CD4-positive, alpha-beta T cell treated with Interferon alpha-2 for 1 hour (primary cell): ENCODE measurements around the gene PGRMC1.
A peak's percentile ranks its signal among the peaks of the same experiment; 100 is the strongest.
"Not testable (repeated sequence)": the region's sequence is repeated elsewhere in the genome, so short reads cannot be mapped to it uniquely, and the experiment has no call there.

ENCODE experiments used
- DNase-seq, 2 donors: peaks; one replicate each; pipeline ENCODE4 v3.0.0-alpha.2; 2020 to 2022

PGRMC1 gene

DNA sequence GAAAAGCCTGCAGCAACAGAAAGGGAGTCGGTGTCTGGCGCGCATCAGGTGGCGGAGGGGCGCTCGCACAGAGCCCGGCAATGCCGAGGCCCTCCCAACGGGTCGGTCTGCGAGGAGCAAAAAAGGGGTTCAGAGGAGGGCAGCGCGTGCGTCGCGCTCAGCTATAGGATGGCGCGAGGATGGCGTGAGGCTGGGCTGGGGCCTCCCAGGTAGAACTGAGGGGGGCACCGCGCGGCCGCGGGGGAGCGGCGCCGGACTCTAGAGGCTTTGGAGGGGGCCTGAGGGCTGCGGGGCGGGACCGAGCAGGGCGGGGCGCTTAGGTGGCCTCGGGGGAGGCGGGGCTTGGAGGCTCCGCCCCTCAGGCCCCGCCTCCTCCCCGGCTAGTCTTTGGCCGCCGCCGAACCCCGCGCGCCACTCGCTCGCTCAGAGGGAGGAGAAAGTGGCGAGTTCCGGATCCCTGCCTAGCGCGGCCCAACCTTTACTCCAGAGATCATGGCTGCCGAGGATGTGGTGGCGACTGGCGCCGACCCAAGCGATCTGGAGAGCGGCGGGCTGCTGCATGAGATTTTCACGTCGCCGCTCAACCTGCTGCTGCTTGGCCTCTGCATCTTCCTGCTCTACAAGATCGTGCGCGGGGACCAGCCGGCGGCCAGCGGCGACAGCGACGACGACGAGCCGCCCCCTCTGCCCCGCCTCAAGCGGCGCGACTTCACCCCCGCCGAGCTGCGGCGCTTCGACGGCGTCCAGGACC is at the start of gene PGRMC1:
Gene PGRMC1 (plus strand): TSS at position 414 of the 751 bp plus-strand sequence. CDS start 79 bp downstream, at position 493.
- DNase-seq: peak; percentile 79 to 86

DNA sequence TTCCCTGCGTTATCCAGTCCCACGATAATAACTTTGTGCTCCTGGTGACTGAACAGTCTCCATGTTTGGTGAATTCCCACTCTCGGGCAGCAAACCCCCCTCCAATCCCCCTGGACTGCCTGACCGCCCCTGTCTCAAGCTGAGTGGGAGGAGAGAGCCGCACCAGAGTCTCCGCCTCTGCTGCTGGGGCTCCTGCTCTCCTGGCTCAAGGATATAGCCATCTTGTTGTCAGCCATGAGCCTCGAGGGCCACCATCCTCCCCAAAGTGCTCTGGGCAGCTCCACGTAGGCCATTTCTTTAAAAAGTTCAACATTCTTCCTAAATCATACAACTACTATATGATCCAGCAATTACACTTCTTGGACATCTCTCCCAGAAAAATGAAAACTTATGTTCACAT is 49.3 kb upstream of the PGRMC1 start:
- DNase-seq: no peak

DNA sequence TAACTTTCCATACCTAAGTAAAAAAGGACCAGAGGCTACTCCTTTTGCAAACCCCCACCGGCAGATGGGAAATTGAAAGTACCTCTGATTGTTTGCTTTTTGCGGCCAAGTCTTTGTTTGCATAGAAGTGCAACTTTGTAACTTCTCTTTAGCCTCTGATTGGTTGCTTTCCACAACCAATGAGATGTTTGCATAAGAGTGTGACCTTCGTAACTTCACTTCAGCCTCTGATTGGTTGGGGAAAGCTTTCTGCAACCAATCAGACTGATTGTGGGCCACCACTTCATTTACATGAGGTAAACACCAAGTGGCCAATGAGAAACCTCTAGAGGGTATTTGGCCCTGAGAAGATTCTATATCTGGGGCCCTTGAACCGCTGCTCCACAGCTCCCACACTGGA is 48.8 kb upstream of the PGRMC1 start:
- no peak for DNase-seq

DNA sequence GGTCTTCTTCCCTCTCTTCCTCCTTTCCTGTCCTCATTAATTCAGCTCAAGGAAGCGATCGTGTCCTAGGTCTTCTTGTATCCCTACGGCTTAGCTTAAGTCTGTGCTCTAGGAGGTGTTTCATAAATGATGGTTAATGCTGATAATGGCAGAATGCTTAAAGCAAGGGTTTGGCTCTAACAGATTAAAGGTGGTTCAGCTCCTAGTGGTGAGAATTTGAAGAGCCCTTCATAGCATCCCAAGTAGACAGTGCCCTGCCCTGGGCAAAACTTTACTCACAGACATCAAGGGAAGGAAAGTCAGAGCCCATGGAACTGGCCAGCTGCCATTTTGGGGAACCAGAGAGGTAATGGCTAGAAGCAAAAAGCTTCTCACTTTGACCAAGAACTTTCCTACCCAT is 47.0 kb upstream of the PGRMC1 start:
- no peak for DNase-seq

DNA sequence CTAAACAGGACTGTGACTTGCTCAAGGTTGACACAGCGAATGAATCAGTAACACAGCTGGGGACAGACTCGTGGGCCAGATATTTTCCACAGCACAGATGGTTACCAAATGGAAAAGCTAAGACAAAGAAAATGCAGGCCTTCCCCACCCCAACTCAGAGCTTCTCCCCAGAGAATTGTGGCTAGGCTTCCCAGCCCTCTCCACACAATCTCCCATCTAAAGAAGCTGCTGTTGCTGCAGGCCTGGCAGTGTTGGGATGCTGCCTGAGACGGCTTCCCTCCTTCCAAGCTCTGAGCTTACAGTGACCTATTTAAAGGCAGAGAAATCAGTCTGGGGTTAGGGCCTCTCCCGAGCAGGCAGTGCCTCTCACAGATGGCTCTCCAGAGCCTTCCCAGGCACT is 46.5 kb upstream of the PGRMC1 start:
- no peak for DNase-seq

DNA sequence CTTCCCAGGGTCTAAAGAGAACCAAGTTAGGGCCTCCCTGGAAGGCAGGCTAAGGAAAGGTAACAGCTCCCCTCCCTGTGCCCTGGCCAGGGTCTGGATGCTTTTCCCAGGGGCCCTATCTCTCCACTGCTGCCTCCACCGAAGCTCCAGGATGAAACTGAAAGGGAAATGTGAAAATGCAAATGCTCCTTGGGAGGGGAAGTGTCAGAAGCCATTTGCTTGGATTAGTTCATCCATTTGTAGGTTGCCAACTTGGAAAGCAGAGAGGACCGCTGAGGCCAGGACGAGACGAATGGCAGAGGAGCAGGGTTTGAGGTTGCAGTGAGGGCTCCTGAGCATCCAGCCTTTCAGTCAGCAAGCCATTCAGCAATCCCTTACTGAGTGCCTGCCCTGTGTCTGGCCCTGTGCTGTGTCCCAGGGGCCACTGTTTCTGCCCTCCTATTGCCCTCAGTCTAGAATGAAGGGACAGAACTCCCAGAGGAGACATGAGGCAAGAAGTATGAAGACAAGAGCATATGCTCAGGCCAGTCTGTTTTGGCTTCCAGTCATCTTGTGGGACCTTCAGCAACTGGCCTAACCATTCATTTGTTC is 45.9 kb upstream of the PGRMC1 start:
- DNase-seq: no peak

DNA sequence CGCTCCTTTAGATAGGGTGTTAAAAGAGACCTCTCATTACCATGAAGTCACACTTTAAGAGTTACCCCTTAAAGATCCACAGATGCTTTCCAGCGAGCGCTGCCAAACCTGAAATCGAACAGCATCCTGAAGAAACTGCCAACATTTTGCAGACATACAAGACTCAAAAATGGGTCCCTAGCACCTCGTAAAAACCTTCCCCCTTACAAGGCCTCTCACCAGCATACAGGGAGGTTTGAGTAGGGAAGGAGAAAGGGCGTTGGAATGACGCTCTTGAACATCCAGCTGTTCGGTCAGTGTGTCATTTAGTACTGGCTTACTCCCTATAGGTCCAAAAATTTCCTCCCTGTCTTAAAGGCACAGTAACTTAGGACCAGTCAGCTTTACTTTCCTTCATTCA is 45.3 kb upstream of the PGRMC1 start:
- no peak for DNase-seq

DNA sequence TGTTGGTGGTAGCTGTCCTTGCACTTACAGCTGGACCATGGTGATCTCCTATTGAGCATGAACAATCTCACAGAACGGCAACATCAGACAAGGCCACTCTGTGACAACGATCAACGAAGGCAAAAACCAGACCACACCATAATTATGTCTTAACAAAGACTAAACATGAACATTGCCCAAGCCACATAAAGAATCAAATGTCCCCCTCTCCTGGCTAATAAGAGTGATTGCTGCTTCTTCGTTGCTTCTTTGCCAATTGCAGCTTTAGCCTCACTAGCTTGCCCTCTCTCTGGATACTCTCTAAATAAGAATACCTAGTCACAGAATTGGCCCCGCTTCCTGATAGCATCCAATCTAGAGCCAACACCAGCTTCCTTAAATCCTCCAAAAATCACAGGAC is 41.5 kb upstream of the PGRMC1 start:
- DNase-seq: no peak

DNA sequence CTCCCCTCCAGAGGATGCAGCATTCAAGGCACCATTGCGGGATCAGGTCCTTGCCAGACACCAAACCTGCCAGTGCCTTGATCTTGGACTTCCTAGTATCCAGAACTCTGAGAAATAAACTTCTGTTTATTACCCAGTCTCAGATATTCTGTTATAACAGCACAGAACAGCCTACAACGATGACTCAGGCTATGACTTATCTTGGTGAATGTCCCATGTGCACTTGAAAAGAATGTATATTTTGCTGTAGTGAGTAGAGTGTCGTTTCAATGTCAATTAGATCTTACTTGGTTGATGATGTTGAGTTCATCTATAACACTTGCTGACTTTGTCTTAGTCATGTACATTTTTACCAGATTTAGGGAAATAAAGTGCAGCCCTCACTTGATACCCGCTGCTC is 34.5 kb upstream of the PGRMC1 start:
- DNase-seq: no peak

DNA sequence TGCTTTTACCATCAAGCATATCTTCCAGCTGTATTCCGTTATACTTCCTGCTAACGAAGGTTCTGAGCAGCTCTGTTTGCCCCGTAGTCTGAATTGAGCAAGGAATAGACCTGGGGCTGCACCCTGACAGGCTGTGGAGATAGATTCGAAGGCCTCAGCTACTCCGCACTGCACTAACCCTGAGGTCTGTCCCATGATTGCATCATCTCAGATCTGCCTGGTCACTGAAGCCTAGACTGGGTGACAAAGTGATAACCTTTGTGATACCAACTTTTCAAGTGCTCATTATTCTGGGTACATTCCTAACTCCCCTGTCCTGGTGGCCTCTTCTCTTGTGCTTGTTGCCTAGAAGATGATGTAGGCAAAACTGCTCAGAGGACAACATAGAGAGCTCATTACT is 29.9 kb upstream of the PGRMC1 start:
- no peak for DNase-seq

DNA sequence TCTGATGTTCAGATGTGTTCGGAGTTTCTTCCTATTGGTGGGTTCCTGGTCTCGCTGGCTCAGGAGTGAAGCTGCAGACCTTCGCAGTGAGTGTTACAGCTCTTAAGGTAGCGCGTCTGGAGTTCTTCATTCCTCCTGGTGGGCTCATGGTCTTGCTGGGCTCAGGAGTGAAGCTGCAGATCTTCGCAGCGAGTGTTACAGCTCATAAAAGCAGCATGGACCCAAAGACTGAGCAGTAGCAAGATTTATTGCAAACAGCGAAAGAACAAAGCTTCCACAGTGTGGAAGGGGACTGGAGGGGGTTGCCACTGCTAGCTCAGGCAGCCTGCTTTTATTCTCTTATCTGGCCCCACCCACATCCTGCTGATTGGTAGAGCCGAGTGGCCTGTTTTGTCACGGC is 28.6 kb upstream of the PGRMC1 start:
- DNase-seq: not testable (repeated sequence)

DNA sequence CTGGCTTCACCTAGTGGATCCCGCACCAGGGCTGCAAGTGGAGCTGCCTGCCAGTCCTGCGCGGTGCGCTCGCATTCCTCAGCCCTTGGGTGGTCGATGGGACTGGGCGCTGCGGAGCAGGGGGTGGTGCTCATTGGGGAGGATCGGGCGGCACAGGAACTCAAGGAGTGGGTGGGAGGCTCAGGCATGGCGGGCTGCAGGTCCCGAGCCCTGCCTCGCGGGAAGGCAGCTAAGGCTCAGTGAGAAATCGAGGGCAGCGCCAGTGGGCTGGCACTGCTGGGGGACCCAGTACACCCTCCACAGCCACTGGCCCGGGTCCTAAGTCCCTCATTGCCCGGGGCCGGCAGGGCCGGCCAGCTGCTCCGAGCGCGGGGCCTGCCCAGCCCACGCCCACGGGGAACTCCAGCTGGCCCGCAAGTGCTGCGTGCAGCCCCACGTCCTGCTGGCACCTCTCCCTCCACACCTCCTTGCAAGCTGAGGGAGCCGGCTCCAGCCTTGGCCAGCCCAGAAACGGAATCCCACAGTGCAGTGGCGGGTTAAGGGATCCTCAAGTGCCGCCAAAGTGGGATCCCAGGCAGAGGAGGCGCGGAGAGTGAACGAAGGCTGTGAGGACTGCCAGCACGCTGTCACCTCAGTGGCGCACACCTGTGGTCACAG is 27.6 kb upstream of the PGRMC1 start:
- DNase-seq: no peak

DNA sequence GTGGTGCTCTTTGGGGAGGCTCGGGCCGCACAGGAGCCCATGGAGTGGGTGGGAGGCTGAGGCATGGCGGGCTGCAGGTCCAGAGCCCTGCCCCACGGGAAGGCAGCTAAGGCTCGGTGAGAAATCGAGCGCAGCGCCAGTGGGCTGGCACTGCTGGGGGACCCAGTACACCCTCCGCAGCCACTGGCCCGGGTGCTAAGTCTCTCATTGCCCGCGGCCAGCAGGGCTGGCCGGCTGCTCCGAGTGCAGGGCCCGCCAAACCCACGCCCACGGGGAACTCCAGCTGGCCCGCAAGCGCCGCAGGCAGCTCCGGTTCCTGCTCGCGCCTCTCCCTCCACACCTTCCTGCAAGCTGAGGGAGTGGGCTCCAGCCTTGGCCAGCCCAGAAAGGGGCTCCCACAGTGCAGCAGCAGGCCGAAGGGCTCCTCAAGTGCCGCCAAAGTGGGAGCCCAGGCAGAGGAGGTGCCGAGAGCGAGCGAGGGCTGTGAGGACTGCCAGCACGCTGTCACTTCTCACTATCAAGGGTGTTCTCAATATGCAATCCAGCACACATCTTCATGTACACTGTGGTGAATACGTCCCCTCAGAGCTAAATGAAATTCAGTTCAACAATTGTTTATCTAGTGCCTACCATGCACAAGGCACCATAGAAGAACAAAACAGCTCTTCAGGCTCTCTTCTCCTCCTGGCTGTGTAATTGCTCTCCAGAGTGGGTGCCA is 25.0 kb upstream of the PGRMC1 start:
- not testable (repeated sequence) for DNase-seq

DNA sequence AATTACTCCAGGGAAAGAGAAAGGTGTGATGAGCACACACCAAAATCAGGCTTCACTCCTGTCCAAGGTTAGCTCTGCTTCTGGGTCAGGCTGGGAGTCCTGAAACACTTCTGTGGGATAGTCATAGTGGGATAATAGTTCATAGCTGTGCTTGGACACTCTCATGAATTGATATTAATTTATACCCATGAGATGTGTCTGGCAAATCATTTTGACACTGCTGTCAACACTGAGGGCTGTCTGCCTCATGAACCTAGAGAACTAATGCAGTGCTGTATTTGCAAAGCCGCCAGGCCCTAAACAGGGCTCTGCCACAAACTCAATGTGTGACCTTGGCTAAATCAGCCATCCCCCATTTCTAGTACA is 24.5 kb upstream of the PGRMC1 start:
- no peak for DNase-seq

DNA sequence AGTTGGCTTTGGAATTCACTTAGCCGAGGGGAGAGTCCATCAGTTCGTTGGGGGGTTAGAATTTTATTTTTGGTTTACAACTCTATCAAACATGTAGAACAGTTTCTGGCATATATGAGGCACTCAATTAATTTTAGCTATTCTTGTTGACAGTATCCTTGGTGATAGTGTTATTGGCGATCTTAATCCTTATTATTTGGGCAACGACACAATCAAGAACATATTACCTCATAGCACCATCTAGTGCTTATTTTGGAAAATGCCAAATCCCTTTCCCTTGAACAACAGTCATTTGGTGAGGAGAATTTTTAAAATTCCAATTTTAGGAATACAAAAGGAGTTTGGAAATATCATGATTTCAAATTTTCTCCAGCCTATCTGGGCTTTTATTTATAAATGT is 17.9 kb upstream of the PGRMC1 start:
- DNase-seq: no peak

DNA sequence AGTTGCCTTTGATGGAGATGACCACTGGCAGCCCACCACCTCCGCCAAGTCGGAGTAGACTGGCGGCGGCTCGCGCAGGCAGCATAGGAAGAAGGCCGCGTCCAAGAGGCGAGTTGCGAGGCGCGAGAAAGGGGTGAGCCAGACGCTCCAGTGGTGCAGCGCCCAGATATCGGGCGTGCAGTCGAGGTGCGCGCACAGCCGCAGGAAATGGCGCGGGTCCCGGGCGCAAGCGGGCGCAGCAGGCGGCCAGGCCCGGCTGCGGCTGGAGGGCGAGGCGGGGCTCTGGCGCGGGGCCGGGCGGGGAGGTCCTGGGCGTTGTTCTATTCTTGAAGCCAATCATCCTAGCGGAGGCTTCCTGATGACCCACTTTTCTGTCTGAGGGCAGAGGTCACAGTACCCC is 13.2 kb upstream of the PGRMC1 start:
- no peak for DNase-seq

DNA sequence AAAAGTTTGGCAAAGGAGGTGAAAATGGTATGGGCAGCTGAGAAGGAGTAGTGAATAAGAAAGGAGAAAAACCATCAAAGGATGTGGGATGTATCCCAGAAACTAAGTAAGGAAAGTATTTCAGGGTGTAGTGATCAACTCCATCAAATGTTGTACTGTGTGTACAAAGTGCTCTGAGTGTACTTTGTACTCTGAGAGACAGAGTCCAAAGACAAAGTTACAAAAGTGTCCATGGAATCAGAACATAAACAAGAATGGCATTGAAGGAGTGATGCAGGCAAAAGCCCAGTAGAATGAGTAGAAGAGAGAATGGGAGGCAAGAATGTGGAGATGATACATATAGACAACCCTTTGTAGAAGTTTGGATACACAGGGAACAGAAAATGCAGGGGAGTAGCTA is 12.3 kb upstream of the PGRMC1 start:
- no peak for DNase-seq

DNA sequence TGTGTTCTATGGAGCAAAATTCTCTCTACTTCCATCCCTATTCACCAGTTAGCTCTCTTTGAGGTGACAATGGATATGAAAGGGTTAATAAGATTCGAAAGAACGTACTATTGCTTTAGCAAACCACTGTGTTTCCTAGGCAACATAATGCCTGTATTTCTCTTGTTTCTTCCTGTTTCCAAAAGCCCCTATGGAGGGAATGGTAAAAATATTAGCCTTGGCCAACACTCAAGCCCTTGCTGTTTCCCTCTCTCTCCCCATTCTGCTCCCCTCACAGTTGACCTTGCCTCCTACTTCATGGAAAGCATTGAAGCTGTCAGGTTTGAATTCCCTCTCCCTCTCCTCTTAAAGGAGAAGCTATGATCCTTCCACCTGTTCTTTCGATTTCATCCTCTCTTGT is 9.6 kb upstream of the PGRMC1 start:
- no peak for DNase-seq

DNA sequence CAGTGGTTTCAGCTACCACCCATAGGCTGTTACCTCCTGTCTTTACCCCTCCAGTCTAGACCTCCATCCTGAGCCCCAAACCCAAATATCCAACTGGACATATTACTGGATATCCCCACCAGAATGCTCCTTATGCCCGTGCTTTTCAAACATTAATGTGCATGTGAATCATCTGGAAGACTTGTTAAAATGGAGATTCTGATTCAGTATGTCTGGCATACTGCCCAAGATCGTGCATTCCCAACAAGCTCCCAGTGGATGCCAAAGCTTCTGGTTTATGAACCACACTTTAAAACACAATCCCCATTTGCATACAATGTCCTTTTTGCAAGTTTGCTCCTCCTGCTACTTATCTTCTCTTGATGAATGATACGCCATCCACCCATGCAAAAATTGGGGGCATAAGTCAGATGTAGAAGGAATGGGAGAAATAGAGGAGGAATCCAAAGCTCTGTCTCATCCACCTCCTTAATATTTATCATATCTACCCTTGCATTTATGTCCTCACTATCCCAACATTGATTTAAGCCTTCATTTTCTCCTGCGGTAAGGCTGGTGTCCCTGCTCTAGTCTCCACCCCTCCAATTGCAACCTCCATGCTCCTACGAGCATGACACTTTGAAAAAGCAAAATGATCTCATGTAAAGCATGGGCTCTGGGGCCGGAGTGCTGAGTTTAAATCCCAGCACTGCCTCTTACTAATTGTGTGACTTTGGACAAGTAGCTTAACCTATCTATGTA is 7.4 kb upstream of the PGRMC1 start:
- no peak for DNase-seq

DNA sequence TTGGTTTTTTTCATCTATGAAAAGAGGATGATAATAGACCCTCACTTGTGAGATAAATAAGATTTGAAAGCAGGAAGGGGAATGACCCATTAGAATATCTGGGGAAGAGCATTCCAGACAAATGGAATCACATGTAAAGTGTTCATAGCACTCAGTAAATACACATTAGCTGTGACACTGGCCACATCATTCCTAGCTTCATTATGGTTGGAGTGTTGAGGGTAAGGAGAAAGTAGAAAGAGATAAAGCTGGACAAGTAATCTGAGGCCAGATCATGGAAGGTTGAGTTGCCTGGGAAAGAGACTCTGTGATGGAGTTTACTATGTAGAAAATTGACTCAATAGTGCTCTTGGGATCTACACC is 6.9 kb upstream of the PGRMC1 start:
- no peak for DNase-seq

DNA sequence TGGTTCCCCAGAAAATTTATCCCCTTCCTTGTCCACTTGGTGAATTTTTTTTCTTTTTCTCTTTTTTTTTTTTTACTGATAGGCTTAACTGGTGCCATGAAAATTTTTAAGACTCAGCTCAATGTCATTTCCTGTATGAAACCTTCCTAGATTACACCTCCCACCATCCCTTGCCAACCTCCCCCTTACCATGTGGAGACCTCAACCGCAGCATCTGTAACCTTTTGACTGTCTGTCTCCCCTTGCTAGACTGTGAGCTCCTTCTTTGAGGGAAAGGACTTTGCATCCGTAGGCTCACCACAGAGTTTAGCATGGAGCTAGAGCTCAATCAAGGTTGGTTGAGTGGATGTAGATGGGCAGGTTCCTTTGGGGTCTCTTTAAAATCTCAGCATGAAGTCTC is 5.2 kb upstream of the PGRMC1 start:
- DNase-seq: no peak

DNA sequence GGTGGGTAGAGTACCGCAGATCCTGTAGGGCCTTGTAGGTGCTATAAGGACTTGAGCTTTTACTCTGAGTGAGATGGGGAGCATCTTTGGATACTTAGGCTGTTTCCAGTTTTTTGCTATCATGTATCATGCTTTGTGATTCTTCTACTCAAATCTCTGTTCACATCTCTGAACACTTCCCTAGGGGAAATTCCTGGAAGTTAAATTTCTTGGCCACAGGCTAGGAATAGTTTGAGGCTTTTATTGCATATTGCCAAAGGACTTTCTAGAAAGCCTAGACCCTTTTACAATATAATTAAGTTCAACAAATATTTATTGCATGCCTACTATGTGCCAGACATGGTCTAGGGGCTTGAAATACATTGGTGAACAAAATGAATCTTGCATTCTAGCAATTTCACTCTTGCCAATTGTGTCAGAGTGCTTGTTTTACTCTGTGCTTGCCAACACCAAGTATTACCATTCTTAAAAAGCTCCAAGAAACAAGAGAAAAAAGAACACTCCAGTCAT is 4.1 kb upstream of the PGRMC1 start:
- no peak for DNase-seq

DNA sequence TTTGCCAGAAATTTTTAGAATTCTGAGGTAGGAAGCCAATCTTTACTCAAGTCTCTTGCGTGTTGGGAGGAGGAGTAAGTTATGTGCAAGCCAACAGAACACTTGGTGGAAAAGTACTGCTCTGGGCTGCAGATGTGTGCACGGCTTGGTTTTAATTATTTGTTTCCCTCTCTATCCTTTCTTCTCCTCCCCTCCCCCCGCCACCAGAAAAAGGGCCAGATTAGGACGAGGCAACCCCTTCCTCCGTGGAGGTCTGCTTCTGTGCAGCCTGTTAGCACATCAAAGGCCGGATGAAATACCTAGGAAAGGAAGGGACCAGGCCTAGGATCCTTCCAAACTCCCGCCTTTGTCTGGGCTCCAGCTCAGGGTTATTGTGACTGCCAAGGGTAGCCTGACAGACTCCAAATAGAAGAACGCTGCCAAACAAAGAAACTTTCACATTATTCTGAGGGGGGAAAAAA is 1.0 kb upstream of the PGRMC1 start:
- no peak for DNase-seq
